ENCODE data around the gene CHDH.

Gene CHDH

DNA sequence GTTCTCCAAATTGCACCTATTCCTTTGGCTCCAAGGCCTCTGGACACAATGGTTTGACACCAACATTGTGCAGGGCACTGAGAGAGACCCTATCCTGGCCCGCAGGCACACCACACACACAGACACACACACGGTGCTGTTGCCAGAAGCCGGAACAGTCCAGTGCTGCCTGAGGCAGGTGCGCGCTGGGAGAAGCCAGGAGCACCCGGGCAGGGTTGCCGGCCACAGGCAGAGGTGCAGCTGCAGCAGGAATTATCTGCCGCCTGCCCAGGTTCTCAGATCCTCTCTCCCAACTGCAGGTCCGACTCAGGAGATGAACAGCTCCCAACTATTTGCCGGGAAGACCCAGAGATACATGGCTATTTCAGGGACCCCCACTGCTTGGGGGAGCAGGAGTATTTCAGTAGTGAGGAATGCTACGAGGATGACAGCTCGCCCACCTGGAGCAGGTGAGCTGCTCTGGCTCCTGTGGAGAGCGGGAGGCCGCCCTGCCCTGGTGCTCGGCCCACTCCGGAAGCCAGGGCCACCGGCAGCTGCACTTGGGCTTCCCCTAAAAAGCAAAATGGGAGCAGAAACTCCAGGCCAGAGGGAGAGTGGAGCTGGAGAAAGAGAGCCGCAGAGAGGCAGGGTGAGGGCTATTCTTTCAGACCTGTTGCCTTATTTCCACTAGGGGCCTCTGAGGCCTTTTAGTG, 42.9 kb downstream of the CHDH start:
- Histone ChIP-seq H3K4me3 (ENCODE audit: low read length in 2 of 2) (no peak overlapping the region), H3K9ac (ENCODE audit: low read depth in 1 of 2, low read length in 2 of 2) (no peak overlapping the region), H3K27me3 (ENCODE audit: control insufficient read depth in 2 of 2, insufficient read depth in 2 of 2, low read length in 2 of 2) (no peaks in the 10 kb centered on the region), H3K9me3 (ENCODE audit: control insufficient read depth in 2 of 2, low read length in 2 of 2) (no peaks in the 10 kb centered on the region), H3K36me3 (ENCODE audit: control insufficient read depth in 2 of 2, insufficient read depth in 2 of 2, low read length in 2 of 2) (no peaks in the 10 kb centered on the region), H3K4me1 (ENCODE audit: control insufficient read depth in 2 of 2, insufficient read depth in 2 of 2, low read length in 2 of 2) (peaks cover 10 to 14% of the 10 kb centered on the region in 2 donors), H3K27ac (ENCODE audit: low read depth in 2 of 2, low read length in 2 of 2) (no peak overlapping the region)

DNA sequence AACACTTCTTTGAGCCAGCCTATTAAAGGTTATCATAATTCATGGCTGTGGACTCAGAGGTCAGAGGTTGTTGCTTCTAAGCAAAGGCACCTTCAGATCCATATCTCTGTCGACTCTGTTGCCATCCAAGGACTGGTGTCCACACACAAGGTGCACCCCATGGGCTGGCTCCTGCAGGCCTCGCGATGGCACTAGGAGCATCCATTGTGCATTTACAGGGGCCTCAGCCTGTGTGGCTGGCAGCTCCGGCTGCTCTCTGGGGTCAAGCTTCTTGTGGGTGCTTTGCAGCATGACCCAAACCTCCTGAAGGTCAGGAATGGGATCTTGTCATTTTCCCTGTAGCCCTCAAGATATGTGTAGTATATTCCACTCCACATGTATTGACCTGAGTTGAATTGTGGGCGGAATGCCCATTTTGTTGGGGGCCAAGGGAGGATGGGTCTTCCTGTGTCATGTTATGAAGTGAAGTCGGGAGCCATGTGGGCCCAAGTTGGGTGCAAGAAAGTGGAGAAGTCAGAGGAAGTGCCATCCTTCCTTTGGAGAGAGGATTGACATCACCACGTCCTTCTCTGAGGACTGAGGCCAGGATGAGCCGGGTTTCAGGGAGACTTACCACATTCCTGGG, 43.9 kb downstream of the CHDH start:
- no peak overlapping the region for H3K27ac ChIP-seq (ENCODE audit: low read depth in 2 of 2, low read length in 2 of 2)
- H3K36me3 ChIP-seq (ENCODE audit: control insufficient read depth in 2 of 2, insufficient read depth in 2 of 2, low read length in 2 of 2): no peaks in the 10 kb centered on the region
- no peak overlapping the region for H3K9ac ChIP-seq (ENCODE audit: low read depth in 1 of 2, low read length in 2 of 2)
- no peak overlapping the region for H3K4me3 ChIP-seq (ENCODE audit: low read length in 2 of 2)
- no peaks in the 10 kb centered on the region for H3K27me3 ChIP-seq (ENCODE audit: control insufficient read depth in 2 of 2, insufficient read depth in 2 of 2, low read length in 2 of 2)
- H3K9me3 ChIP-seq (ENCODE audit: control insufficient read depth in 2 of 2, low read length in 2 of 2): no peaks in the 10 kb centered on the region
- peaks cover 8 to 11% of the 10 kb centered on the region in 2 donors for H3K4me1 ChIP-seq (ENCODE audit: control insufficient read depth in 2 of 2, insufficient read depth in 2 of 2, low read length in 2 of 2)

DNA sequence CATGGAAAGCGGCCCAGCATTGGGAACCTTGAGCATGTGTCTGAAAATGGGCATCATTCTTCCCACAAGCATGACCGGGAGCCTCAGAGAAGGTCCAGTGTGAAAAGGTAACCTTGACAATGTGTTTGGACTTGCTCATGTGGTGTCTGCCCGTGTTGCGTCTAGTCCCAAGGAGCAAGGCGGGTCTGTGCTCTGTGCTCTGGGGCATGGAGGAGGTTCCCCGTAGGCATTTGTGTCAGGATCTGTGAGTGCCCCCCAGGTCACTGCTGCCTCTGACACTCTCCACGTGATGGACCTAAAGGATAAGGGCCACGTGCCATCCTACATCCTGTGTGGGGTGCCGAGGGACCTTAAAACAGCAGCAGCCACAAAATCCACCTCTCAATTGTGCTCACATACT, 44.9 kb downstream of the CHDH start:
- H3K4me1 ChIP-seq (ENCODE audit: control insufficient read depth in 2 of 2, insufficient read depth in 2 of 2, low read length in 2 of 2): peaks cover 1 to 2% of the 10 kb centered on the region in 2 donors
- H3K27ac ChIP-seq (ENCODE audit: low read depth in 2 of 2, low read length in 2 of 2): no peak overlapping the region
- H3K36me3 ChIP-seq (ENCODE audit: control insufficient read depth in 2 of 2, insufficient read depth in 2 of 2, low read length in 2 of 2): no peaks in the 10 kb centered on the region
- no peaks in the 10 kb centered on the region for H3K9me3 ChIP-seq (ENCODE audit: control insufficient read depth in 2 of 2, low read length in 2 of 2)
- H3K4me3 ChIP-seq (ENCODE audit: low read length in 2 of 2): no peak overlapping the region
- H3K27me3 ChIP-seq (ENCODE audit: control insufficient read depth in 2 of 2, insufficient read depth in 2 of 2, low read length in 2 of 2): no peaks in the 10 kb centered on the region
- H3K9ac ChIP-seq (ENCODE audit: low read depth in 1 of 2, low read length in 2 of 2): no peak overlapping the region

DNA sequence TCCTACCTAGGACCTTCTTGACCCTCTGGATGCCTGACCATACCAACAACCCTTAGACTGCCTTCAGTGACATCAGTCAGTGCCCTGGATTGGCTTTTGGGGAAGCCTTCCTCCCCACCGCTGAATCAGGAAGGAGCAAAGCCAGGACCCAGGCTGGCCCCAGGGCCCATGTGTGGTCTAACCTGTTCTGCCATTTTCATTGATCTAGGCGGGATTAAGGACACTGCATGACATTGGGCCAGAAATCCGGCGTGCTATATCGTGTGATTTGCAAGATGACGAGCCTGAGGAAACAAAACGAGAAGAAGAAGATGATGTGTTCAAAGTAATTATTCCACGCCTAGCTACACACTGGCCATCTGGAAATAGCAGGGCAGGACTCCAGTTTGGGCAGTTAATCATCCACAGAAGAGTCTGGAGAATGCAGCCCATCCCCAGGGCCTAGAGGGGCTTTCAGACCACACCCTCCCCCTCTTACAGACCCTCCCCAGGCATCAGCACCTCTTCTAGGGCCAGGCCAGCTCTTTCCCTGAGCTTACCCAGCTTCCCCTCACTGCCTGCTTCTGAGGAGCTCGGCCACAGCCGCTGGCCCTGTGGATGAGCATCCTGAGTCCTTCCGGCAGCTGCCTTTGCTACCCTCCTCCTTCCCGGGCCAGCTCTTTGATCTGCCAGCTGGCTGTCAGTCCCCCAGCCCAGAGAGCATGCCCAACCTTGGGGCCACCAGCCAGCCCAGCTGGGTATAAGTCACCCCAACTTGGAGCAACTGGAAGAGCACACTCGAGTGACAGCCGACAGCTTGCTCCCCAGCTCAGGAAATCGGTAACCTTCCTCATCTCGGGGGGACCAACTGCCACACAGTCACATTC, 45.9 kb downstream of the CHDH start:
- Histone ChIP-seq H3K36me3 (ENCODE audit: control insufficient read depth in 2 of 2, insufficient read depth in 2 of 2, low read length in 2 of 2) (no peaks in the 10 kb centered on the region), H3K9me3 (ENCODE audit: control insufficient read depth in 2 of 2, low read length in 2 of 2) (no peaks in the 10 kb centered on the region), H3K27me3 (ENCODE audit: control insufficient read depth in 2 of 2, insufficient read depth in 2 of 2, low read length in 2 of 2) (no peaks in the 10 kb centered on the region), H3K9ac (ENCODE audit: low read depth in 1 of 2, low read length in 2 of 2) (no peak overlapping the region), H3K4me3 (ENCODE audit: low read length in 2 of 2) (no peak overlapping the region), H3K27ac (ENCODE audit: low read depth in 2 of 2, low read length in 2 of 2) (no peak overlapping the region), H3K4me1 (ENCODE audit: control insufficient read depth in 2 of 2, insufficient read depth in 2 of 2, low read length in 2 of 2) (no peaks in the 10 kb centered on the region)

DNA sequence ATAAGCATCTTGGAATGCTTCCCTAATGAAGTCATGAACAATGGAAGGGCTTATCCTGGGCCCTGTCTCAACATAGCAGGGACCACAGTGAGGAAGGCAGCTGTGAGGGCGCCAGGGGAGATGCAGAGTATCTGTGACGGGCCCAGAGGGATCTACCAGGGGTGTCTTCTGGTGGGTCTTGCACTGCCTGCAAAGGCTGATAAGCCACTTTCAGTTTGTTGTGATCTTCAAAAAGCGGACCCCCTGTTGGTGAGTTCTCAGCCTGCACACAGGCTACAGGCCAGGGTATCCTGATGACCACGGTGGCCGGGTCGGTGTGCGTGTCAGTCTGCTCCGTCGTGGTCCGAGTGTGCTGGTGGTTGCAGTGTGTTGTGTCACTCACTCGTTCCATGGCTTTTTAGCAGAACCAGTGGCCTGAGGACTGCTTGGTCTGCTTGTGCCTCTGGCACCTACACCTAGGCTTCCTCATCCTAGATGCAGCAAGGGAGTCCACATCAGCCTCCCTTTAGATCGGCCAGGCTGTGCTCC, 46.8 kb downstream of the CHDH start:
- Histone ChIP-seq H3K36me3 (ENCODE audit: control insufficient read depth in 2 of 2, insufficient read depth in 2 of 2, low read length in 2 of 2) (no peaks in the 10 kb centered on the region), H3K9ac (ENCODE audit: low read depth in 1 of 2, low read length in 2 of 2) (no peak overlapping the region), H3K9me3 (ENCODE audit: control insufficient read depth in 2 of 2, low read length in 2 of 2) (no peaks in the 10 kb centered on the region), H3K4me3 (ENCODE audit: low read length in 2 of 2) (no peak overlapping the region), H3K27me3 (ENCODE audit: control insufficient read depth in 2 of 2, insufficient read depth in 2 of 2, low read length in 2 of 2) (no peaks in the 10 kb centered on the region), H3K4me1 (ENCODE audit: control insufficient read depth in 2 of 2, insufficient read depth in 2 of 2, low read length in 2 of 2) (no peaks in the 10 kb centered on the region), H3K27ac (ENCODE audit: low read depth in 2 of 2, low read length in 2 of 2) (no peak overlapping the region)

DNA sequence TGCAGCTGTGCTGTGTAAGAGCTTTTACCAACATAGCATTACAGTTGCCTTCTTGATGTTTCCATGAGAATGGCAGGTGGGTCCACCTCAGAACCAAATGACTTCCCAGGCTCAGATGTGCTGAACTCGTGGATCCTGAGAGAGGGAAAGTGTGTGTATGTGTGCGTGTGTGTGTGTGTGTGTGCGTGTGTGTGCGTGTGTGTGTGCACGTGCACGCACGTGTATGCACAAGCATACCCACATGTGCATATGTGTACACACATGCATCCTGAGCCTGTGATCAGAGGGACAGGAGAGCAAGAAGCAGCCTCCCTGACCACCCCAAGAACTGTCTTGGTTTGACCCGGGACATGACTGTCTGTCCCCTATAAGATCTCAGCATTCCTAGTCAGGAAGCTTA, 48.1 kb downstream of the CHDH start:
- Histone ChIP-seq H3K9me3 (ENCODE audit: control insufficient read depth in 2 of 2, low read length in 2 of 2) (no peaks in the 10 kb centered on the region), H3K9ac (ENCODE audit: low read depth in 1 of 2, low read length in 2 of 2) (no peak overlapping the region), H3K27me3 (ENCODE audit: control insufficient read depth in 2 of 2, insufficient read depth in 2 of 2, low read length in 2 of 2) (no peaks in the 10 kb centered on the region), H3K4me3 (ENCODE audit: low read length in 2 of 2) (no peak overlapping the region), H3K27ac (ENCODE audit: low read depth in 2 of 2, low read length in 2 of 2) (no peak overlapping the region), H3K36me3 (ENCODE audit: control insufficient read depth in 2 of 2, insufficient read depth in 2 of 2, low read length in 2 of 2) (no peaks in the 10 kb centered on the region), H3K4me1 (ENCODE audit: control insufficient read depth in 2 of 2, insufficient read depth in 2 of 2, low read length in 2 of 2) (no peaks in the 10 kb centered on the region)

DNA sequence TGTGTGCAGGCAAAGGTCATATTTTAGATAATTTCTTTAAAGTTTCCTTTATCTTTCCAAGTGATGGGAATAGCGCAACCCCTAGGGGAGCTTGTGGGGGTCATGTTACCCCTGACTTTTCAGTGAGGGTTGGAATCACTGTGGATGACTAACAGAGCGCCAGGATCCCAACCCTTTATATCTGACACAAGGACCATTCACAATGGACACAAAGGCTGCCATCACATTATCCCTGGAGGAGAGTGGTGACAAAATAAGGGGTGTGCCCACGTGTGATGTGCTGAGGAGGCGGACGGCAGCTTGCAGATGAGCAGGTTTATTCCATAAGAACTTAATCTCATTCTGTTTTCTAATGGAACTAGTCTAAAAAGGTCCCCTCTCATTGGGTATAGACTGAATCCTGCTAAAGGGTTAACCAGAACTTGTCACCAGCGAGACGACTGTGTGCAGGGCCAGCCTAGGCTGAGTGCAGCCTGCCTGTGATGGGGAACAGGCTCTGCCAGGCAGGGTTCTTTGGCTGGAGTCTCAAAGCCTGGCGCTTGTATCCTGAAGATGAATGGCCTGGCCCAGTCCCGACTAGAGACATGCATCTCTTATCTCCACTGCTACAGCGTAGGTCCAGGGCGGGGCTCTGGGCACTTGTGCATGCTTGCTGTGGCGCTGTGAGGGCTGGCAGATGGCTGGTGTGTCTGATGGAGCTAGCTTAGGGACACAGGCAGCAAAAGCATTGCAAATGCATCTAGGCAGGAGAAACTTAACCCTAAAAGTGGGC, 50.2 kb downstream of the CHDH start:
- no peaks in the 10 kb centered on the region for H3K4me1 ChIP-seq (ENCODE audit: control insufficient read depth in 2 of 2, insufficient read depth in 2 of 2, low read length in 2 of 2)
- H3K27ac ChIP-seq (ENCODE audit: low read depth in 2 of 2, low read length in 2 of 2): no peak overlapping the region
- H3K9me3 ChIP-seq (ENCODE audit: control insufficient read depth in 2 of 2, low read length in 2 of 2): no peaks in the 10 kb centered on the region
- no peaks in the 10 kb centered on the region for H3K27me3 ChIP-seq (ENCODE audit: control insufficient read depth in 2 of 2, insufficient read depth in 2 of 2, low read length in 2 of 2)
- no peak overlapping the region for H3K9ac ChIP-seq (ENCODE audit: low read depth in 1 of 2, low read length in 2 of 2)
- H3K4me3 ChIP-seq (ENCODE audit: low read length in 2 of 2): no peak overlapping the region
- no peaks in the 10 kb centered on the region for H3K36me3 ChIP-seq (ENCODE audit: control insufficient read depth in 2 of 2, insufficient read depth in 2 of 2, low read length in 2 of 2)

DNA sequence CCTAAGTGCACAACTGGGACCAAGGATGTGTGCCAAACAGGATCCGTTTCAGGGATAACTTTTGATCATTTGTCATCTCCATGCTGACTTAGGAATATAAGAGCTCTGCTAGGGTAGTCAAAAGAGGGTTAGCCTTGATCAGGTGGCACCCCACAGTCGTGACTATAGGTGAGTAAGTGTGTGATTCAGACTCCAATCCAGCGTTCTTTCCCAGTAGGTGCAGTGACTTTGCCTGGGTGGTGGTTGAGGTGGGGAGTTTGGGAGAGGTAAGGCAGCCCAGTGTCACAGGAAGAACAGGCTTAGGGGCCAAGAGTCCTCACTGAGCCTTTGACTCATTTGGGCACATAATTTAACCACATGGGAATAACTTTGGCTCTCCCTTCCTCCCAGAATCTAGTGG, 51.0 kb downstream of the CHDH start:
- Histone ChIP-seq H3K27ac (ENCODE audit: low read depth in 2 of 2, low read length in 2 of 2) (no peak overlapping the region), H3K27me3 (ENCODE audit: control insufficient read depth in 2 of 2, insufficient read depth in 2 of 2, low read length in 2 of 2) (no peaks in the 10 kb centered on the region), H3K36me3 (ENCODE audit: control insufficient read depth in 2 of 2, insufficient read depth in 2 of 2, low read length in 2 of 2) (no peaks in the 10 kb centered on the region), H3K9me3 (ENCODE audit: control insufficient read depth in 2 of 2, low read length in 2 of 2) (no peaks in the 10 kb centered on the region), H3K4me1 (ENCODE audit: control insufficient read depth in 2 of 2, insufficient read depth in 2 of 2, low read length in 2 of 2) (no peaks in the 10 kb centered on the region), H3K4me3 (ENCODE audit: low read length in 2 of 2) (no peak overlapping the region), H3K9ac (ENCODE audit: low read depth in 1 of 2, low read length in 2 of 2) (no peak overlapping the region)

DNA sequence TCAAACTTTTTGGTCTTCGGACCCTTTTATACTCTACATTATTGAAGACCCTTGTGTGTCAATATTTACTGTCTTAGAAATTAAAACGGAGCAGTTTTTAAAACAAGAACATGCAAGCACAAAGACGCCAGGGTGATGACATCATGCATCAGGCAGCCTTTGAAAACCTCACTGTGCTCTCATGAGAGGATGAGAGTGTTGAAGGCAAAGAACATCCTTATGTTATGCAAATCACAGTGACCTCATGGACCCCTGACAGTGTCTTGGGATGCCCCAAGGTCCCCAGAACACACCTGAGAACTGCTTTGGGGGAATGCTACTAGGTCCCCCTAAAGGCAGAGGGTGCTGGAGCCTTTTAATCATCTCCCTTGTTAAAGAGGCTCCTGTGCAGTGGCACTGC, 51.6 kb downstream of the CHDH start:
- Histone ChIP-seq H3K4me3 (ENCODE audit: low read length in 2 of 2) (no peak overlapping the region), H3K9me3 (ENCODE audit: control insufficient read depth in 2 of 2, low read length in 2 of 2) (no peaks in the 10 kb centered on the region), H3K9ac (ENCODE audit: low read depth in 1 of 2, low read length in 2 of 2) (no peak overlapping the region), H3K27ac (ENCODE audit: low read depth in 2 of 2, low read length in 2 of 2) (no peak overlapping the region), H3K4me1 (ENCODE audit: control insufficient read depth in 2 of 2, insufficient read depth in 2 of 2, low read length in 2 of 2) (no peaks in the 10 kb centered on the region), H3K36me3 (ENCODE audit: control insufficient read depth in 2 of 2, insufficient read depth in 2 of 2, low read length in 2 of 2) (no peaks in the 10 kb centered on the region), H3K27me3 (ENCODE audit: control insufficient read depth in 2 of 2, insufficient read depth in 2 of 2, low read length in 2 of 2) (no peaks in the 10 kb centered on the region)

Data from mucosa of rectum (tissue), 2 donors.